HG03045 (cell line): Measurements from ENCODE around the gene GALNT4.

Experiments used
- ATAC-seq: cut with Tn5 transposase; IDR thresholded peaks from one replicate; pipeline ENCODE4 v1.9.1; 2021; ENCODE audit warnings: mild to moderate bottlenecking, moderate library complexity; ENCODE audit not compliant: unreplicated experiment

GALNT4 gene

GRCh38 chr12:89524541-89525304 is at the start of gene GALNT4:
TSS of gene GALNT4 (minus strand) at chr12:89524796. CDS start at chr12:89524549, 247 bp downstream.
- peak; percentile 78 for ATAC-seq

- ATAC-seq = no peak
Observed at GRCh38 chr12:89573051-89573810, 48.6 kb upstream of the GALNT4 start.

- no peak for ATAC-seq
Observed at GRCh38 chr12:89571491-89572195, 47.0 kb upstream of the GALNT4 start.

GRCh38 chr12:89568484-89568883 is 43.9 kb upstream of the GALNT4 start:
- ATAC-seq = no peak

GRCh38 chr12:89567691-89568239 is 43.2 kb upstream of the GALNT4 start:
- no peak for ATAC-seq

- no peak for ATAC-seq
Observed at GRCh38 chr12:89566615-89567014, 42.0 kb upstream of the GALNT4 start.

GRCh38 chr12:89565002-89565401 is 40.4 kb upstream of the GALNT4 start:
- ATAC-seq = no peak

- no peak for ATAC-seq
Observed at GRCh38 chr12:89559753-89560152, 35.2 kb upstream of the GALNT4 start.

- ATAC-seq = no peak
Observed at GRCh38 chr12:89556976-89557375, 32.4 kb upstream of the GALNT4 start.

- ATAC-seq = no peak
Observed at GRCh38 chr12:89552376-89552775, 27.8 kb upstream of the GALNT4 start.

- no peak for ATAC-seq
Observed at GRCh38 chr12:89551747-89552146, 27.2 kb upstream of the GALNT4 start.

GRCh38 chr12:89547101-89547500 is 22.5 kb upstream of the GALNT4 start:
- ATAC-seq = no peak

GRCh38 chr12:89546151-89546550 is 21.6 kb upstream of the GALNT4 start:
- no peak for ATAC-seq

GRCh38 chr12:89544681-89545184 is 20.1 kb upstream of the GALNT4 start:
- no peak for ATAC-seq

GRCh38 chr12:89544022-89544421 is 19.4 kb upstream of the GALNT4 start:
- ATAC-seq = no peak

- ATAC-seq = peak; percentile 73
Observed at GRCh38 chr12:89542912-89543592, 18.5 kb upstream of the GALNT4 start.

GRCh38 chr12:89542236-89542635 is 17.6 kb upstream of the GALNT4 start:
- no peak for ATAC-seq

GRCh38 chr12:89540586-89540985 is 16.0 kb upstream of the GALNT4 start:
- no peak for ATAC-seq

- no peak for ATAC-seq
Observed at GRCh38 chr12:89539426-89540223, 15.0 kb upstream of the GALNT4 start.

GRCh38 chr12:89538897-89539296 is 14.3 kb upstream of the GALNT4 start:
- no peak for ATAC-seq
